Breast epithelium (tissue), 3 donors: Measurements from ENCODE around the gene TP53.

Experiments used
- CTCF ChIP-seq, 3 donors: fragments of 450-650 bp; IDR thresholded peaks; one replicate each; pipeline ENCODE4 v1.5.1; 2016 to 2017; ENCODE audit warnings: antibody characterized with exemption in 3 of 3, mild to moderate bottlenecking in 3 of 3, moderate library complexity in 3 of 3
- POLR2A ChIP-seq: fragments of 450-650 bp; IDR thresholded peaks from one replicate; pipeline ENCODE4 v1.6.1; 2016; ENCODE audit warnings: antibody characterized with exemption, mild to moderate bottlenecking, moderate library complexity

- TF ChIP-seq CTCF (IDR thresholded peaks at IDR 0.05), result no peak
- TF ChIP-seq POLR2A, result no peak
Measured at GRCh38 chr17:7707446-7707845, 20.2 kb upstream of the TP53 start.
